Endothelial cell of umbilical vein (primary cell): ENCODE data around the gene KLHL18. TPM values are rescaled to one million over a fixed set of nuclear protein-coding genes. Genes with fewer than 3 reads are reported as not detected.
"Not testable (repeated sequence)": the region's sequence is repeated elsewhere in the genome, so short reads cannot be mapped to it uniquely, and the experiment has no call there.

ENCODE experiments used
- BruUV-seq: library from RNA; stranded (reverse); fragments of 400-500 nt; replicated peaks from 2 replicates; lab custom pipeline; 2021; lab: Mats Ljungman, UMichigan
- CTCF ChIA-PET: fragments of 300-600, 350-600 bp; sonication (Branson Sonifier 250); formaldehyde crosslinking; loops from one replicate; lab custom pipeline; 2021; ENCODE audit warnings: antibody characterized with exemption, inconsistent platforms; lab: Charles Lee
- POLR2A ChIA-PET: fragments of 300-600, 350-600 bp; sonication (Branson Sonifier 250); formaldehyde crosslinking; loops from one replicate; lab custom pipeline; 2021; ENCODE audit warnings: antibody characterized with exemption, inconsistent platforms; lab: Charles Lee
- DNase-seq: peaks from one replicate; pipeline ENCODE4 v3.0.0-alpha.2; 2011; ENCODE audit warnings: low read depth, low spot score
- FAIRE-seq: peaks from 2 replicates; lab custom pipeline; 2011; peaks lifted over from hg19 to GRCh38; lab: Jason Lieb, UNC
- H2AFZ ChIP-seq: 2 replicates; pipeline ENCODE4 v1.6.0; 2012; ENCODE audit warnings: low read depth, low read length, control low read depth, inconsistent platforms
- H3K27ac ChIP-seq: 2 replicates; pipeline ENCODE4 v1.5.1; 2011; ENCODE audit warnings: low read depth, mild to moderate bottlenecking, control low read depth, low read length, moderate library complexity; ENCODE audit not compliant: insufficient read depth
- H3K27me3 ChIP-seq, 2 experiments: 2 replicates each; pipeline versions ENCODE4 v1.6.0 to v1.6.1; 2011; ENCODE audit warnings: low read length in 2 of 2, mixed read lengths in 1 of 2; ENCODE audit not compliant: control insufficient read depth in 2 of 2, insufficient read depth in 2 of 2
- H3K36me3 ChIP-seq, 2 experiments: 2 replicates in 1 of 2; 3 replicates in 1 of 2; pipeline ENCODE4 v1.5.1; 2011; ENCODE audit warnings: low read length in 2 of 2, mild to moderate bottlenecking in 1 of 2, moderate library complexity in 1 of 2; ENCODE audit not compliant: control insufficient read depth in 2 of 2, insufficient read depth in 2 of 2; ENCODE audit errors: extremely low read depth in 1 of 2
- H3K4me1 ChIP-seq: 3 replicates; pipeline ENCODE4 v1.5.1; 2011; ENCODE audit warnings: mild to moderate bottlenecking, low read length; ENCODE audit not compliant: control insufficient read depth, insufficient read depth; ENCODE audit errors: extremely low read depth
- H3K4me2 ChIP-seq: 2 replicates; pipeline ENCODE4 v1.6.1; 2011; ENCODE audit warnings: low read length, control low read depth, mixed read lengths; ENCODE audit not compliant: insufficient read depth
- H3K4me3 ChIP-seq, 3 experiments: fragments of 200-600 bp in 1 of 3; sonication (generic), shearing (Covaris generic) in 1 of 3; replicated peaks in 1 of 3; 2 replicates each; pipeline ENCODE4 v1.5.1; 2011 to 2016; ENCODE audit warnings: control low read depth in 3 of 3, low read length in 3 of 3, mild to moderate bottlenecking in 2 of 3, inconsistent platforms in 1 of 3, low read depth in 1 of 3, moderate library complexity in 1 of 3; ENCODE audit not compliant: insufficient read depth in 1 of 3
- H3K79me2 ChIP-seq: 2 replicates; pipeline ENCODE4 v1.6.0; 2012; ENCODE audit warnings: low read length, inconsistent platforms; ENCODE audit not compliant: control insufficient read depth, insufficient read depth
- H3K9ac ChIP-seq: replicated peaks from 2 replicates; pipeline ENCODE3; 2011; ENCODE audit warnings: low read length, control low read depth; ENCODE audit not compliant: insufficient read depth; ENCODE audit errors: extremely low read depth
- H3K9me1 ChIP-seq: replicated peaks from 3 replicates; pipeline ENCODE4 v1.6.0; 2011; ENCODE audit warnings: mild to moderate bottlenecking, low read length; ENCODE audit not compliant: control insufficient read depth, insufficient read depth; ENCODE audit errors: extremely low read depth
- H3K9me3 ChIP-seq: replicated peaks from 2 replicates; pipeline ENCODE4 v1.5.1; 2012; ENCODE audit warnings: low read length, inconsistent platforms; ENCODE audit not compliant: control insufficient read depth, insufficient read depth
- H4K20me1 ChIP-seq: replicated peaks from 2 replicates; pipeline ENCODE3; 2011; ENCODE audit warnings: mild to moderate bottlenecking, low read length; ENCODE audit not compliant: control insufficient read depth, insufficient read depth; ENCODE audit errors: extremely low read depth
- CTCF ChIP-seq, 2 donors: IDR thresholded peaks; 1 replicate in 1 of 2; 2 replicates in 1 of 2; pipeline ENCODE4 v1.5.1; 2011; ENCODE audit warnings: low read length in 2 of 2, mild to moderate bottlenecking in 2 of 2, moderate library complexity in 2 of 2, control low read depth in 1 of 2, inconsistent platforms in 1 of 2, low read depth in 1 of 2; ENCODE audit not compliant: insufficient read depth in 1 of 2; ENCODE audit errors: extremely low read depth in 1 of 2
- EZH2 ChIP-seq: IDR thresholded peaks from 2 replicates; pipeline ENCODE4 v1.6.1; 2012; ENCODE audit warnings: borderline replicate concordance, low read depth, mild to moderate bottlenecking, moderate library complexity, low read length, inconsistent platforms; ENCODE audit not compliant: severe bottlenecking
- FOS ChIP-seq: IDR thresholded peaks from 2 replicates; pipeline ENCODE4 v1.6.1; 2011; ENCODE audit warnings: mild to moderate bottlenecking, low read length, moderate library complexity, borderline replicate concordance; ENCODE audit not compliant: insufficient read depth
- GATA2 ChIP-seq: IDR thresholded peaks from 2 replicates; pipeline ENCODE4 v1.7.0; 2011; ENCODE audit warnings: low read depth, mild to moderate bottlenecking, moderate library complexity, mixed read lengths, low read length; ENCODE audit not compliant: insufficient read length, insufficient read depth
- JUN ChIP-seq: IDR thresholded peaks from 2 replicates; pipeline ENCODE4 v1.6.1; 2011; ENCODE audit warnings: borderline replicate concordance, low read depth; ENCODE audit not compliant: insufficient read length, insufficient read depth
- MAX ChIP-seq: IDR thresholded peaks from 2 replicates; pipeline ENCODE4 v1.6.1; 2011; ENCODE audit not compliant: insufficient read depth, insufficient read length
- MYC ChIP-seq: IDR thresholded peaks from one replicate; pipeline ENCODE4 v1.6.1; 2011; ENCODE audit warnings: mild to moderate bottlenecking, low read depth, low read length
- POLR2A ChIP-seq: IDR thresholded peaks from 2 replicates; pipeline ENCODE4 v1.6.1; 2012; ENCODE audit warnings: low read depth, mild to moderate bottlenecking, control low read depth, low read length
- POLR2AphosphoS5 ChIP-seq: IDR thresholded peaks from 2 replicates; pipeline ENCODE4 v1.6.1; 2012; ENCODE audit warnings: low read depth, mild to moderate bottlenecking, control low read depth, low read length, moderate library complexity; ENCODE audit not compliant: insufficient read depth
- dilution Hi-C: fragments of 300-500 bp; cut with MboI; formaldehyde crosslinking; loops from one replicate; pipeline ENCODE4 v1.15.0; 2019; ENCODE audit warnings: low sequenced_read_pairs; ENCODE audit not compliant: extremely low pct_ligation_motif_present
- intact Hi-C: fragments of 100-400 bp; cut with micrococcal nuclease; formaldehyde crosslinking; loops from one replicate; pipeline ENCODE4 v1.10.0; 2022
- polyA plus RNA-seq, 4 experiments: library from polyadenylated mRNA; depleted of rRNA in 3 of 4; stranded (reverse) in 3 of 4; unstranded in 1 of 4; fragments of >200 nt; gene quantifications; 2 replicates each; pipeline versions ENCODE4 v1.2.1 to v1.2.3, GENCODE V29; 2011 to 2012; ENCODE audit warnings: missing spikeins in 1 of 4
- total RNA-seq: library from RNA; stranded (reverse); gene quantifications from 2 replicates; pipeline ENCODE4 v1.2.3, GENCODE V29; 2021

KLHL18 gene
- total and polyA plus RNA-seq, 2 donors (not counting 3 experiments of a cell fraction or from before 2014, with no cell fraction given), result 43.4 to 58.1 TPM

GRCh38 chr3:47315069-47315647 lies 32.4 kb downstream of the KLHL18 start:
- H3K9me3 ChIP-seq, result no peaks in the 10 kb centered on the region
- no peaks in the 10 kb centered on the region for H4K20me1 ChIP-seq
- H3K4me3 ChIP-seq, result peak overlapping the region in 1 of 3 experiments; percentile 8
- peaks cover 8% of the 10 kb centered on the region for H3K79me2 ChIP-seq
- no peak overlapping the region for H3K27ac ChIP-seq
- CTCF ChIA-PET, result interaction anchor here (0.9 to 2.2 kb wide), 10 partner anchors 9 to 287 kb away, joined by 3 to 18 read pairs (median 6); partner anchors contain the start of gene SETD2
- H3K4me2 ChIP-seq, result peak overlapping the region; percentile 82
- POLR2A ChIA-PET, result no interaction called here
- no peaks in the 10 kb centered on the region for H3K9me1 ChIP-seq
- H2AFZ ChIP-seq, result peak overlapping the region; percentile 57
- H3K36me3 ChIP-seq, result peaks cover 2 to 3% of the 10 kb centered on the region in 2 experiments
- H3K27me3 ChIP-seq, result no peaks in the 10 kb centered on the region
- FAIRE-seq (peak; percentile 47), DNase-seq (peak; percentile 79)
- no TSS peak for BruUV-seq
- dilution Hi-C loops (no loop called here), intact Hi-C loops (no loop called here)
- H3K9ac ChIP-seq, result peak overlapping the region; percentile 1
- TF ChIP-seq JUN, result no peak
- TF ChIP-seq MAX, result no peak
- no peak for TF ChIP-seq CTCF (IDR thresholded peaks at IDR 0.05; ENCODE audit: extremely low read depth in 1 of 2, insufficient read depth in 1 of 2, low read depth in 1 of 2, low read length in 2 of 2)
- TF ChIP-seq FOS, result no peak
- no peak for TF ChIP-seq POLR2AphosphoS5
- no peak for TF ChIP-seq GATA2
- no peak for TF ChIP-seq MYC
- no peak for TF ChIP-seq POLR2A
- TF ChIP-seq EZH2, result no peak
- peaks cover 11% of the 10 kb centered on the region for H3K4me1 ChIP-seq

DNA sequence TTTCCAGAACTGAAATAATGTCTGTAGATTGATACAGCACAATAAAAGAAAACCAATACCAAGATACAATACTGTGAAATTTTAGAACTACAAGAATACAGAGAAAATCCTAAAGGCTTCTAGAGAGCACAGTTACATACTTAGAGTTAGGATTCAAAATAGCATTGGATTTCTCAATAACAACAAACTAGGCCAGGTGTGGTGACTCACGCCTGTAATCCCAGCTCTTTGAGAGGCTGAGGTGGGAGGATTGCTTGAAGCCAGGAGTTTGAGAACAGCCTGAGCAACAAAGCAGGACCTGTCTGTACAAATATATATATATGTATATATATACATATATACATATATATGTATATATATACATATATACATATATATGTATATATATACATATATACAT lies 33.4 kb downstream of the KLHL18 start:
- BruUV-seq, H3K9me3 ChIP-seq, CTCF ChIA-PET, DNase-seq, H3K9me1 ChIP-seq, H3K27ac ChIP-seq, intact Hi-C loops, POLR2A ChIA-PET, FAIRE-seq, H2AFZ ChIP-seq, dilution Hi-C loops, H4K20me1 ChIP-seq, H3K27me3 ChIP-seq, H3K4me3 ChIP-seq, H3K4me2 ChIP-seq, H3K9ac ChIP-seq, H3K79me2 ChIP-seq, H3K36me3 ChIP-seq: not testable (repeated sequence)
- H3K4me1 ChIP-seq, result peaks cover 11% of the 10 kb centered on the region
